Occipital lobe (tissue), 2 donors: ENCODE measurements around the gene DPM2. TPM values are rescaled to one million over a fixed set of nuclear protein-coding genes. Genes with fewer than 3 reads are reported as not detected.
A peak's percentile ranks its signal among the peaks of the same experiment; 100 is the strongest.

Experiments
- DNase-seq: peaks from one replicate; lab custom pipeline; 2025; lab: John Stamatoyannopoulos, UW
- total RNA-seq: library from RNA; depleted of rRNA; stranded (reverse); fragments of >200 nt; gene quantifications from one replicate; pipeline ENCODE4 v1.2.3, GENCODE V29; 2014

The DPM2 gene
- total RNA-seq, 1 donor from 2014 or later: 11.4 TPM

GRCh38 chr9:127955294-127956015, 17.8 kb upstream of the DPM2 start:
- DNase-seq: peak; percentile 81

- DNase-seq: peak; percentile 76
These were observed 17.2 kb upstream of the DPM2 start for GRCh38 chr9:127954831-127955293.

- DNase-seq: no peak
These were observed 16.3 kb upstream of the DPM2 start for GRCh38 chr9:127953768-127954505.

- DNase-seq: no peak
These were observed 15.5 kb upstream of the DPM2 start for GRCh38 chr9:127953154-127953553.

GRCh38 chr9:127950513-127951289, 13.0 kb upstream of the DPM2 start:
- DNase-seq: peak; percentile 92

GRCh38 chr9:127949827-127950512, 12.3 kb upstream of the DPM2 start:
- DNase-seq: peak; percentile 31

GRCh38 chr9:127947841-127948710, 10.4 kb upstream of the DPM2 start:
- no peak for DNase-seq

- DNase-seq: no peak
These were observed 9.1 kb upstream of the DPM2 start for GRCh38 chr9:127946728-127947127.

- no peak for DNase-seq
These were observed 8.3 kb upstream of the DPM2 start for GRCh38 chr9:127945942-127946341.

GRCh38 chr9:127945338-127945737, 7.7 kb upstream of the DPM2 start:
- no peak for DNase-seq

GRCh38 chr9:127944586-127945218, 7.0 kb upstream of the DPM2 start:
- DNase-seq: no peak

GRCh38 chr9:127943731-127944144, 6.1 kb upstream of the DPM2 start:
- peak; percentile 79 for DNase-seq

- no peak for DNase-seq
These were observed 5.5 kb upstream of the DPM2 start for GRCh38 chr9:127943011-127943662.

GRCh38 chr9:127942216-127943010, 4.8 kb upstream of the DPM2 start:
- no peak for DNase-seq

- DNase-seq: no peak
These were observed 4.2 kb upstream of the DPM2 start for GRCh38 chr9:127941961-127942215.

GRCh38 chr9:127941062-127941960, 3.7 kb upstream of the DPM2 start:
- no peak for DNase-seq

- no peak for DNase-seq
These were observed 2.9 kb upstream of the DPM2 start for GRCh38 chr9:127940593-127940992.

- DNase-seq: no peak
These were observed 640 bp upstream of the DPM2 start for GRCh38 chr9:127938298-127938690.
